PC-3 (cell line): ENCODE data around the gene SIVA1.

ENCODE experiments used
- EZH2 ChIP-seq: fragments of 300-600 bp; sonication (generic); IDR thresholded peaks from one replicate; pipeline ENCODE4 v1.6.1; 2017; ENCODE audit warnings: antibody characterized with exemption, mild to moderate bottlenecking, low read length; ENCODE audit not compliant: unreplicated experiment
- EZH2phosphoT487 ChIP-seq: fragments of 300-600 bp; sonication (generic); IDR thresholded peaks from 2 replicates; pipeline ENCODE4 v1.6.1; 2018; ENCODE audit warnings: mild to moderate bottlenecking, antibody characterized with exemption, low read length, borderline replicate concordance
- TF ChIP-seq, protein P1 (sequence below): fragments of 300-600 bp; sonication (generic); conservative IDR thresholded peaks from 2 replicates; pipeline ENCODE4 v1.5.1; 2017; ENCODE audit warnings: antibody characterized with exemption, low read depth, mild to moderate bottlenecking, low read length

DNA sequence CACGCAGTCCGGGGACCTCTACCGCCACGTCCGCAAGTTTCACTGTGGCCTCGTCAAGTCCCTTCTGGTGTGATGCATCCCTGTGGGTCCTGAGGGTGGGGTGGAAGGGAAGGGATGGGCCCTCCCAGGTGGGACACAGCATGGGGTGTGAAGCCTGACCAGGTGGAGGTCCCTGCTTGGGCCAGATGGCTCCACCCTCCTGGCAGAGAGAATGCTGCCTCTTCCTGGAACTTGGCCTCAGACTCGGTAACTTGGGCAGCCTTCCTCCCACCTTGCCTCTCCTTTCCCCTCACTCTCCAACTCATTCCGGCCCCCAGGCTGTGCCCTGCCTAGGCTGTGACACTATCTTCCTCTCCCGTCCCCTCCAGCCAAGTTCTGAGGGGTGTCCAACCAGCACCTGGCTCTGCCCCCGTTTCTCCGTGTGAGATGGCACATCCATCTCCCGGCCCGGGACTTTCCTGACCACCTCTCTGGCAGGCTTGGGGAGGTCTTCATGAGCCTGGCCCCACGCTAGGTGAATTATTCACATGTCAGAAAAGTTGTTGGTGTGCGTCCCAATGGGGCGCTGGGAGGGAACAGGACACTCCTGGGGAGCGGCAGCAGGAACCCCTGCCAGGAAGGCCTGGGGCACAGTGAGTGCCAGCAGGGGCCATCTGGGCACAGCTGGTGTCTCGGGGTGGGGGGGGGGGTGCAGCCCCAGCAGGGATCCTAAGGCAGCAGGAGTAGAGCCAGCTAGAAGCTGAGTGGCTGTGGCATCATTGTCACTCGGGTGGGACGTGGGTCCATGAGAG lies 49.6 kb downstream of the SIVA1 start:
- TF ChIP-seq, protein P1, sequence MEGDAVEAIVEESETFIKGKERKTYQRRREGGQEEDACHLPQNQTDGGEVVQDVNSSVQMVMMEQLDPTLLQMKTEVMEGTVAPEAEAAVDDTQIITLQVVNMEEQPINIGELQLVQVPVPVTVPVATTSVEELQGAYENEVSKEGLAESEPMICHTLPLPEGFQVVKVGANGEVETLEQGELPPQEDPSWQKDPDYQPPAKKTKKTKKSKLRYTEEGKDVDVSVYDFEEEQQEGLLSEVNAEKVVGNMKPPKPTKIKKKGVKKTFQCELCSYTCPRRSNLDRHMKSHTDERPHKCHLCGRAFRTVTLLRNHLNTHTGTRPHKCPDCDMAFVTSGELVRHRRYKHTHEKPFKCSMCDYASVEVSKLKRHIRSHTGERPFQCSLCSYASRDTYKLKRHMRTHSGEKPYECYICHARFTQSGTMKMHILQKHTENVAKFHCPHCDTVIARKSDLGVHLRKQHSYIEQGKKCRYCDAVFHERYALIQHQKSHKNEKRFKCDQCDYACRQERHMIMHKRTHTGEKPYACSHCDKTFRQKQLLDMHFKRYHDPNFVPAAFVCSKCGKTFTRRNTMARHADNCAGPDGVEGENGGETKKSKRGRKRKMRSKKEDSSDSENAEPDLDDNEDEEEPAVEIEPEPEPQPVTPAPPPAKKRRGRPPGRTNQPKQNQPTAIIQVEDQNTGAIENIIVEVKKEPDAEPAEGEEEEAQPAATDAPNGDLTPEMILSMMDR = no peak
- TF ChIP-seq EZH2phosphoT487 (no peak), EZH2 (no peak)
